Right lobe of liver (tissue), 4 donors: ENCODE measurements around the gene UBE2Q2.

Experiments used
- POLR2A ChIP-seq: fragments of 450-650 bp; IDR thresholded peaks from one replicate; pipeline ENCODE4 v1.6.1; 2017; ENCODE audit warnings: antibody characterized with exemption, mild to moderate bottlenecking
- TF ChIP-seq, protein P1 (sequence below), 4 donors: fragments of 200-600 bp in 3 of 4; fragments of 450-650 bp in 1 of 4; IDR thresholded peaks; one replicate each; pipeline versions ENCODE4 v1.5.1 to v1.8.0; 2016 to 2022; ENCODE audit warnings: antibody characterized with exemption in 4 of 4, mild to moderate bottlenecking in 2 of 4
- donor health status: DM: no; HTN: no; CAD: no.
- donor health status: DM: no; HTN: no; CAD: no.
- donor health status: DM: no; HTN: yes; CAD: no.

DNA sequence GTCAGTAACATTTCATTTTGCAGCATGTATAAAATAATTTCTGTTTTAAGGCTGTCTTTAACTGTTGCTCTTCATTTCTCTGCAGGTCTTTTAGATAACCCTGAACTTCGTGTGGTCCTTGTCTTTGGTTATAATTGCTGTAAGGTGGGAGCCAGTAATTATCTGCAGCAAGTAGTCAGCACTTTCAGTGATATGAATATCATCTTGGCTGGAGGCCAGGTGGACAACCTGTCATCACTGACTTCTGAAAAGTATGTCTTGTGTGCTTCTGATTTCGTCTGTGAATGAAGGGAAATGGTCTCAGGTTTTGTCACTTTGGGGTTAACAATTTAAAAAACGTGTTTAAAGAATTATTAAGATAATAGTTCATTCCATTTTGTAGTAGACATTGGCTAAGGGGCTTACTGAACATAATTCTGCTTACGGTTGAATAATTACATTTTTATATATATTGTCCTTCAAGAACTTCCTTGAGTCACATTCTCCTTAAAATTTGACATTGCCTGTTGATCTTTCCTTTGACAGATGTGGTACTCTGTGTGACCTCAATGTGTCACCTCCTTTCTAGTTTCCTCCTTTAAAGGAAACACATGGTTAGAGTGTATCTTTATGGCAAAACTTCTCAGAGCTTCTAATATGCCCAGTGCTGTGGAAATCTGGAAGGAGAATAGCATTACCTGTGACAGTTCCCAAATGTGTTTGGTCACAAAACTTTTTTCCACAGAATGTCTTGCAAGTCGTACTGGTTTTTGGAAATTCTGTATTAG, 86.7 kb downstream of the UBE2Q2 start:
- TF ChIP-seq, protein P1, sequence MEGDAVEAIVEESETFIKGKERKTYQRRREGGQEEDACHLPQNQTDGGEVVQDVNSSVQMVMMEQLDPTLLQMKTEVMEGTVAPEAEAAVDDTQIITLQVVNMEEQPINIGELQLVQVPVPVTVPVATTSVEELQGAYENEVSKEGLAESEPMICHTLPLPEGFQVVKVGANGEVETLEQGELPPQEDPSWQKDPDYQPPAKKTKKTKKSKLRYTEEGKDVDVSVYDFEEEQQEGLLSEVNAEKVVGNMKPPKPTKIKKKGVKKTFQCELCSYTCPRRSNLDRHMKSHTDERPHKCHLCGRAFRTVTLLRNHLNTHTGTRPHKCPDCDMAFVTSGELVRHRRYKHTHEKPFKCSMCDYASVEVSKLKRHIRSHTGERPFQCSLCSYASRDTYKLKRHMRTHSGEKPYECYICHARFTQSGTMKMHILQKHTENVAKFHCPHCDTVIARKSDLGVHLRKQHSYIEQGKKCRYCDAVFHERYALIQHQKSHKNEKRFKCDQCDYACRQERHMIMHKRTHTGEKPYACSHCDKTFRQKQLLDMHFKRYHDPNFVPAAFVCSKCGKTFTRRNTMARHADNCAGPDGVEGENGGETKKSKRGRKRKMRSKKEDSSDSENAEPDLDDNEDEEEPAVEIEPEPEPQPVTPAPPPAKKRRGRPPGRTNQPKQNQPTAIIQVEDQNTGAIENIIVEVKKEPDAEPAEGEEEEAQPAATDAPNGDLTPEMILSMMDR (IDR thresholded peaks at IDR 0.05): no peak
- TF ChIP-seq POLR2A: no peak
